Measurements from ENCODE around the gene STX8.

DNA sequence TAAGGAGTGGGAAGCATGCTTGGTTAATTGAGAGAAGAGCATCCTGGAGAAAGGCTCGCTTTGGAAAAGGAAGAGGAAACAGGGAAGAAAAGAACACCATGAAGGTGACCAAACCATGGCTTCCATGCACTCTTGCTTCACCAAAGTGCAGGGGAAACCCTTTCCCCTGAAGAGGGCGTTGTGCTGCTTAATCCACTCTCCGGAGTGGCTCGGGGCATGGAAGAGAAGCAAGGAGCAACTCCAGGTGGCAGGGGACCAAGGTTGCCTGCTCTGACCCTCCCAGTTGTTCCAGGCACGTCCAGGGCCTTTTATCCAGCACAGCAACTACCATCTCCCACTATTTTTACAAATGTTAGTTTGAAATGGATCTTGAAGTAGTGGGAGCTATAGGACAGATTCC lies 108.1 kb downstream of the STX8 start:
- TF ChIP-seq POLR2AphosphoS5 (IDR thresholded peaks at IDR 0.05; ENCODE audit: low read depth, low read length) (no peak), POLR2A (IDR thresholded peaks at IDR 0.05; ENCODE audit: low read depth, low read length) (no peak), TAF1 (IDR thresholded peaks at IDR 0.05; ENCODE audit: low read depth, low read length) (no peak), SPI1 (IDR thresholded peaks at IDR 0.05; ENCODE audit: low read depth, low read length) (no peak), POU2F2 (IDR thresholded peaks at IDR 0.05; ENCODE audit: low read depth, low read length) (no peak)

Data from GM12891 (cell line).